HepG2 (cell line): ENCODE measurements around the gene CTXN1. TPM values are rescaled to one million over a fixed set of nuclear protein-coding genes. Genes with fewer than 3 reads are reported as not detected.

ENCODE experiments used
- HNF4G ChIP-seq, 2 experiments: sonication (generic) in 1 of 2; formaldehyde crosslinking in 1 of 2; IDR thresholded peaks; 2 replicates each; pipeline versions ENCODE4 v1.4.0 to v1.6.1; 2011 to 2020; ENCODE audit warnings: borderline replicate concordance in 2 of 2, low read depth in 2 of 2, mild to moderate bottlenecking in 2 of 2, low read length in 1 of 2, missing genetic modification reagents in 1 of 2, moderate library complexity in 1 of 2
- HOMEZ ChIP-seq: IDR thresholded peaks from 2 replicates; pipeline ENCODE4 v1.6.1; 2016; ENCODE audit warnings: low read depth
- HOXA7 ChIP-seq: sonication (generic); formaldehyde crosslinking; IDR thresholded peaks from 2 replicates; pipeline ENCODE4 v1.8.1; 2022; ENCODE audit warnings: mild to moderate bottlenecking, missing genetic modification reagents, moderate library complexity
- KDM6A ChIP-seq: IDR thresholded peaks from 2 replicates; pipeline ENCODE4 v1.6.1; 2016; ENCODE audit warnings: low read depth
- MTERF4 ChIP-seq: sonication (generic); formaldehyde crosslinking; IDR thresholded peaks from 2 replicates; pipeline ENCODE4 v1.8.0; 2023; ENCODE audit warnings: mild to moderate bottlenecking, missing genetic modification reagents
- NR2C2 ChIP-seq: sonication (generic); formaldehyde crosslinking; IDR thresholded peaks from 2 replicates; pipeline ENCODE4 v1.4.0; 2020; ENCODE audit warnings: missing genetic modification reagents, mild to moderate bottlenecking, moderate library complexity, borderline replicate concordance
- PBX2 ChIP-seq: IDR thresholded peaks from 2 replicates; pipeline ENCODE4 v1.6.1; 2016; ENCODE audit warnings: control low read depth
- PBX3 ChIP-seq: sonication (generic); formaldehyde crosslinking; IDR thresholded peaks from 2 replicates; pipeline ENCODE4 v1.8.1; 2023; ENCODE audit warnings: missing genetic modification reagents, inconsistent platforms, borderline replicate concordance
- YY1 ChIP-seq: IDR thresholded peaks from 2 replicates; pipeline ENCODE4 v1.6.1; 2011; ENCODE audit warnings: low read length, low read depth, moderate library complexity, mild to moderate bottlenecking; ENCODE audit not compliant: insufficient read depth, insufficient replicate concordance
- ZBTB37 ChIP-seq: sonication (generic); formaldehyde crosslinking; IDR thresholded peaks from 2 replicates; pipeline ENCODE4 v1.4.0; 2020; ENCODE audit warnings: mild to moderate bottlenecking, missing genetic modification reagents
- ZBTB44 ChIP-seq: sonication (generic); formaldehyde crosslinking; IDR thresholded peaks from 2 replicates; pipeline ENCODE4 v1.4.0; 2020; ENCODE audit warnings: missing genetic modification reagents
- ZHX1 ChIP-seq: sonication (generic); formaldehyde crosslinking; IDR thresholded peaks from 2 replicates; pipeline ENCODE4 v1.8.1; 2022; ENCODE audit warnings: low read depth, mild to moderate bottlenecking, missing genetic modification reagents
- ZIK1 ChIP-seq: sonication (generic); formaldehyde crosslinking; IDR thresholded peaks from 2 replicates; pipeline ENCODE4 v1.5.0; 2020; ENCODE audit warnings: mild to moderate bottlenecking, low read depth, missing genetic modification reagents, borderline replicate concordance
- ZNF615 ChIP-seq: sonication (generic); formaldehyde crosslinking; IDR thresholded peaks from 2 replicates; pipeline ENCODE4 v1.5.0; 2020; ENCODE audit warnings: mild to moderate bottlenecking, missing genetic modification reagents, borderline replicate concordance
- ZNF619 ChIP-seq: sonication (generic); formaldehyde crosslinking; IDR thresholded peaks from 2 replicates; pipeline ENCODE4 v1.4.0; 2020; ENCODE audit warnings: mild to moderate bottlenecking, missing genetic modification reagents
- polyA plus RNA-seq, 8 experiments: library from polyadenylated mRNA; depleted of rRNA in 3 of 8; stranded (reverse) in 7 of 8; unstranded in 1 of 8; fragments of >200 nt; fragmentation: Illumina TruSeq in 4 of 8; extraction: Trizol in 4 of 8; gene quantifications; 2 replicates each; pipeline versions ENCODE4 v1.2.1 to v1.2.3, GENCODE V29; 2011 to 2016; ENCODE audit warnings: low read depth in 4 of 8, missing spikeins in 1 of 8, mixed read lengths in 1 of 8; ENCODE audit not compliant: insufficient read depth in 1 of 8
- total RNA-seq, 5 experiments: library from RNA; depleted of rRNA; stranded (reverse); fragments of >200 nt; fragmentation: Illumina TruSeq; extraction: Trizol; gene quantifications; 2 replicates each; pipeline ENCODE4 v1.2.3, GENCODE V29; 2016; ENCODE audit warnings: low read depth in 1 of 5

Gene CTXN1
- total and polyA plus RNA-seq, 2 of the 13 experiments (the other 11 are each of a cell fraction or from before 2014, with no cell fraction given) = 0.11 TPM; not detected in 1

- TF ChIP-seq ZBTB44 (CRISPR knock-in tag) (no peak), NR2C2 (CRISPR knock-in tag) (peak; percentile 88), HOMEZ (CRISPR knock-in tag) (no peak), ZBTB37 (CRISPR knock-in tag) (no peak), MTERF4 (CRISPR knock-in tag) (no peak), ZNF619 (CRISPR knock-in tag) (no peak), HNF4G (IDR thresholded peaks at IDR 0.05; ENCODE audit: borderline replicate concordance, low read depth, low read length) (peak; percentile 45; the same call in 1 of the 2 replicates), HNF4G (CRISPR knock-in tag; IDR thresholded peaks at IDR 0.05; ENCODE audit: borderline replicate concordance, low read depth) (no peak), HOXA7 (CRISPR knock-in tag) (no peak), YY1 (peak; percentile 51), ZIK1 (CRISPR knock-in tag) (no peak), ZNF615 (no peak), PBX3 (no peak), KDM6A (CRISPR knock-in tag) (no peak), PBX2 (CRISPR knock-in tag) (no peak), ZHX1 (CRISPR knock-in tag) (0 out of 2 replicates have a peak, but pooled peaks have one; percentile 33)
These were observed 6.1 kb downstream of the CTXN1 start, which contains the start of gene SNAPC2 (continued) for GRCh38 chr19:7919610-7920518.
